Heart left ventricle (tissue), 16 donors: ENCODE results near the gene CTTNBP2. TPM values are rescaled to one million over a fixed set of nuclear protein-coding genes. Genes with fewer than 3 reads are reported as not detected.

Experiments
- ATAC-seq, 4 donors: fragments of 200-7000 bp; cut with Tn5 transposase; one replicate each; pipeline ENCODE4 v1.9.1; 2020 to 2022; ENCODE audit warnings: moderate library complexity in 4 of 4, mild to moderate bottlenecking in 3 of 4, moderate number of reproducible peaks in 1 of 4
- DNase-seq, 5 donors: peaks; one replicate each; pipeline ENCODE4 v3.0.0-alpha.2; 2020
- H3K27ac ChIP-seq, 12 donors: fragments of 200-600 bp; sonication (generic) in 4 of 12; one replicate each; pipeline versions ENCODE4 v1.5.0 to v1.8.0; 2016 to 2022; ENCODE audit warnings: mild to moderate bottlenecking in 2 of 12
- H3K27me3 ChIP-seq, 9 donors: fragments of 200-600 bp; sonication (generic) in 2 of 9; one replicate each; pipeline versions ENCODE4 v1.5.1 to v1.8.0; 2016 to 2022; ENCODE audit warnings: mild to moderate bottlenecking in 3 of 9
- H3K36me3 ChIP-seq, 9 donors: fragments of 200-600 bp; sonication (generic) in 2 of 9; one replicate each; pipeline versions ENCODE4 v1.5.0 to v1.8.0; 2018 to 2022; ENCODE audit warnings: mild to moderate bottlenecking in 2 of 9
- H3K4me1 ChIP-seq, 12 donors: fragments of 200-600 bp; sonication (generic) in 4 of 12; one replicate each; pipeline versions ENCODE4 v1.5.0 to v1.8.0; 2016 to 2022; ENCODE audit warnings: mild to moderate bottlenecking in 3 of 12
- H3K4me3 ChIP-seq, 12 donors: fragments of 200-600 bp; sonication (generic) in 4 of 12; one replicate each; pipeline versions ENCODE4 v1.5.0 to v1.8.0; 2017 to 2022; ENCODE audit warnings: mild to moderate bottlenecking in 9 of 12, moderate library complexity in 4 of 12
- H3K9me3 ChIP-seq, 12 donors: fragments of 200-600 bp; sonication (generic) in 4 of 12; one replicate each; pipeline versions ENCODE4 v1.5.0 to v1.8.0; 2016 to 2022; ENCODE audit warnings: mild to moderate bottlenecking in 1 of 12
- CTCF ChIP-seq, 12 donors: fragments of 200-600 bp; sonication (generic) in 4 of 12; IDR thresholded peaks; one replicate each; pipeline versions ENCODE4 v1.5.0 to v1.8.0; 2018 to 2022; ENCODE audit warnings: antibody characterized with exemption in 12 of 12, mild to moderate bottlenecking in 5 of 12
- POLR2A ChIP-seq, 2 donors: fragments of 450-650 bp; IDR thresholded peaks; one replicate each; pipeline ENCODE4 v1.6.1; 2017; ENCODE audit warnings: antibody characterized with exemption in 2 of 2, mild to moderate bottlenecking in 2 of 2, moderate library complexity in 2 of 2
- WGBS, 4 donors: extraction: QIAGEN DNeasy Blood & Tissue Kit in 2 of 4; methylation state at CpG; one replicate each; pipeline versions ENCODE4 v1.1.5 to v1.1.7; 2013 to 2018; 5-methylcytosine and 5-hydroxymethylcytosine counted together
- intact Hi-C, 10 donors: fragments of 100-400 bp; cut with DNase I; formaldehyde crosslinking; loops; one replicate each; pipeline versions ENCODE4 v1.11.1 to v1.14.2; 2022
- polyA plus RNA-seq, 2 donors: library from polyadenylated mRNA; stranded (reverse); fragments of 200-250 nt; gene quantifications; one replicate each; pipeline ENCODE4 v1.2.3, GENCODE V29; 2013
- total RNA-seq, 9 donors: library from RNA; depleted of rRNA in 2 of 9; stranded (reverse); fragments of >200 nt in 2 of 9; fragmentation: NEBNext Ultra II Directional in 3 of 9; extraction: Animal tissue kit (Norgen Biotek cat#: 25700) in 3 of 9; gene quantifications; one replicate each; pipeline versions ENCODE4 v1.1.0 to v1.2.4, GENCODE V29; 2016 to 2023
- donor health status: ischemic (EF 13 %, LVEDD 7.1; RV severe dilation, severe dysfunction).
- donor health status: healthy with polysubstance abuse.
- donor health status: DM: no; HTN: yes; CAD: no.
- donor health status: DM: no; HTN: no; CAD: no.
- donor health status: ischemic (EF 25% LVEDD 6.9; RV normal size, moderate dysfunction).
- donor health status: ischemic (EF 25% LVEDD 5.7; RV mildly dilated, moderate dysfunction).
- donor health status: healthy.
- donor health status: DM: yes; HTN: yes; CAD: no.
- donor health status: ischemic (EF 35%, LVEDD 5.7; RV mildly dilated, moderate dysfunction).
- donor health status: nonischemic (EF 11% LVEDD 7.7; RV severe dilation, severe dysfunction).
- donor health status: DM: yes; HTN: yes; CAD: no.
- donor health status: PGD.
- donor health status: ischemic (EF 29% LVEDD 5.4; RV normal size, mild dysfunction).
- donor health status: nonischemic (EF 23%, LVEDD 6.1; RV moderate dilation, normal function).

The CTTNBP2 gene
- total and polyA plus RNA-seq, 11 donors: 0.31 to 3.9 (median 0.76) TPM

DNA sequence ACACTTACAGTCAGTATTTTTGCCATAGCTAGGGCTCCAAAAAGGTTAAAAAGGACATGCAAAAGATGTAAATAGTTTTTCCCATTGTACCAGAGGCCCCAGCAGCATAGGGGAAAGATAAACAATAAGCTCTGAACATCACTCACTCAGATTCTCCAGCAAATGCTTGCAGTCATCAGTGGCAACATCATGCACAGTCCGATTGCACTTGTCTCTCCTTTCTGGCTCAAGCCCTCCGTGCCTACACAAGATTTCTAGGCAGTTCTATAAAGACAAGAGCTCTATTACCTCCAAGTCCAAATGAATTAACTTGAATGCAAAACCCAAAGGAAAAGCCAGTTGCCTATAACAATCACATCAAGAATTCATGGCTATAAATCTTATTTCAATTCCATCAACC is 106.3 kb downstream of the CTTNBP2 start:
- no peaks in the 10 kb centered on the region for H3K9me3 ChIP-seq
- DNase-seq: no peak
- intact Hi-C loops: loop anchor here in 1 of 10 donors (10.0 kb wide), 1 partner anchor 328 kb away; no protein-coding TSS in a partner anchor

GRCh38 chr7:117764031-117764430 is 109.2 kb downstream of the CTTNBP2 start:
- 76 to 88% (median 79%) methylated on average over 1 of the region's 1 CpG for WGBS, 4 donors
- no peak overlapping the region for H3K27ac ChIP-seq
- H3K36me3 ChIP-seq: peaks cover 0 to 17% (median 0%) of the 10 kb centered on the region in 9 donors
- no peaks in the 10 kb centered on the region for H3K9me3 ChIP-seq
- H3K4me1 ChIP-seq: no peaks in the 10 kb centered on the region
- no peaks in the 10 kb centered on the region for H3K27me3 ChIP-seq
- DNase-seq (no peak), ATAC-seq (no peak)
- intact Hi-C loops: loop anchor here in 1 of 10 donors (10.0 kb wide), 1 partner anchor 331 kb away; no protein-coding TSS in a partner anchor
- no peak overlapping the region for H3K4me3 ChIP-seq
- no peak for TF ChIP-seq POLR2A (IDR thresholded peaks at IDR 0.05)
- no peak for TF ChIP-seq CTCF (IDR thresholded peaks at IDR 0.05)

More for the DNA sequence above, 106.3 kb downstream of the CTTNBP2 start:
- Histone ChIP-seq H3K4me3 (no peak overlapping the region), H3K27ac (no peak overlapping the region), H3K36me3 (peaks cover 0 to 4% (median 0%) of the 10 kb centered on the region in 9 donors), H3K27me3 (no peaks in the 10 kb centered on the region), H3K4me1 (peaks cover 0 to 5% (median 0%) of the 10 kb centered on the region in 12 donors)
- TF ChIP-seq CTCF (IDR thresholded peaks at IDR 0.05) (no peak), POLR2A (IDR thresholded peaks at IDR 0.05) (no peak)
- no peak for ATAC-seq
- 85 to 93% (median 88%) methylated on average over 2 of the region's 2 CpGs for WGBS, 4 donors

GRCh38 chr7:117762055-117762454 is 111.2 kb downstream of the CTTNBP2 start:
- ATAC-seq: no peak
- H3K4me3 ChIP-seq: no peak overlapping the region
- WGBS, 4 donors: 75 to 81% (median 77%) methylated on average over 3 of the region's 3 CpGs
- no peaks in the 10 kb centered on the region for H3K9me3 ChIP-seq
- intact Hi-C loops: loop anchor here in 1 of 10 donors (10.0 kb wide), 1 partner anchor 333 kb away; no protein-coding TSS in a partner anchor
- no peak overlapping the region for H3K27ac ChIP-seq
- no peak for DNase-seq
- no peaks in the 10 kb centered on the region for H3K4me1 ChIP-seq
- H3K27me3 ChIP-seq: no peaks in the 10 kb centered on the region
- peaks cover 0 to 17% (median 0%) of the 10 kb centered on the region in 9 donors for H3K36me3 ChIP-seq
- no peak for TF ChIP-seq CTCF (IDR thresholded peaks at IDR 0.05)
- no peak for TF ChIP-seq POLR2A (IDR thresholded peaks at IDR 0.05)

DNA sequence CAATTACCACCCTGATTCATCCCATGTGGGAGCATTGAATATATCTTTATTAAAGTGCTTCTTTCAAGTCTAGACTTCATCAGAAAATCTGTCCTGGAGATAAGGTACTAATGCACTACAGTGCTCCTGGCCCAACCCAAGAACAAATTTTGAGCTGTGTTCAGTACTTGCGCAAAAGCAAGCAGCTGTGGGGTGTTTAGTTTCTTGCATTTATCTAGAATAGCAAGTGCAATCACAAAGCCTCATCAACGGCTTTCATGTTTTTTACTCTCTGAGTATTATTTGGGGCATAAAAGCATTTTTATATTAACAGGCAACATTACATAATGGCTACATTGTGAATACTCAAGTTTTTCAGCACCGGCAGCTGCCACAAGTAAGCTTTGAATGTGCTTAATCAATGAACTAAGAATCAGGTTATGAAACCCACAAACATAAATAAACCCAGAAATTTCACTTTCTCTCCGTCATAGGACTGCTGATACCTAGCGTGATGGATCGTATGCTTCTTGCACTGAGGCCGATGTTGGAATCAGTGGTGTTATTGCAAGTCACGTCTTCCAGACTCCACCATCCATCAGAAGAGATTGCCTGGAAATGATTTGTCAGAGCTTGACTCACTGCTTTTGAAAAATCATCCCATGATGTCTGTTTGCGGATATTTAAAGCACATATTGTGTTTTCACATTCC is 113.1 kb downstream of the CTTNBP2 start:
- Histone ChIP-seq H3K9me3 (no peaks in the 10 kb centered on the region), H3K4me3 (no peak overlapping the region), H3K27ac (no peak overlapping the region), H3K4me1 (no peaks in the 10 kb centered on the region), H3K27me3 (no peaks in the 10 kb centered on the region), H3K36me3 (peaks cover 0 to 29% (median 0%) of the 10 kb centered on the region in 9 donors)
- intact Hi-C loops: loop anchor here in 9 of 10 donors (5.0 to 10.0 kb wide), 7 partner anchors 112 to 395 kb away; partner anchors contain the start of gene CTTNBP2 (in 5 of the 9)
- no peak for DNase-seq
- no peak for ATAC-seq
- WGBS, 4 donors: 90 to 94% (median 92%) methylated on average over 9 of the region's 9 CpGs
- TF ChIP-seq CTCF (IDR thresholded peaks at IDR 0.05): no peak
- TF ChIP-seq POLR2A (IDR thresholded peaks at IDR 0.05): no peak
